Calu3 (cell line): ENCODE data around the gene COL3A1. TPM values are rescaled to one million over a fixed set of nuclear protein-coding genes. Genes with fewer than 3 reads are reported as not detected.

Experiments
- Bru-seq: library from RNA; stranded (reverse); fragments of 400-500 nt; gene quantifications from one replicate; lab custom pipeline; 2021; lab: Mats Ljungman, UMichigan
- BruChase-seq, 2 experiments: library from RNA; stranded (reverse); fragments of 400-500 nt; gene quantifications; one replicate each; lab custom pipeline; 2021; lab: Mats Ljungman, UMichigan
- BruUV-seq: library from RNA; stranded (reverse); fragments of 400-500 nt; replicated peaks from 2 replicates; lab custom pipeline; 2021; lab: Mats Ljungman, UMichigan
- CTCF ChIA-PET: fragments of 300-600 bp; sonication (Branson Sonifier 250); formaldehyde crosslinking; loops from one replicate; lab custom pipeline; 2022; ENCODE audit warnings: antibody characterized with exemption; lab: Charles Lee
- DNase-seq: peaks from one replicate; pipeline ENCODE4 v3.0.0; 2022
- H3K27ac Mint-ChIP-seq: one replicate; pipeline ENCODE4 v1.8.0; 2022; ENCODE audit warnings: mixed read lengths; ENCODE audit not compliant: unreplicated experiment
- H3K27me3 Mint-ChIP-seq: one replicate; pipeline ENCODE4 v1.8.0; 2022; ENCODE audit warnings: mixed read lengths; ENCODE audit not compliant: unreplicated experiment
- H3K36me3 Mint-ChIP-seq: one replicate; pipeline ENCODE4 v1.8.0; 2022; ENCODE audit warnings: mild to moderate bottlenecking, moderate library complexity, mixed read lengths; ENCODE audit not compliant: insufficient read depth, unreplicated experiment
- H3K4me1 Mint-ChIP-seq: one replicate; pipeline ENCODE4 v1.8.0; 2022; ENCODE audit warnings: mild to moderate bottlenecking, low read depth, mixed read lengths; ENCODE audit not compliant: unreplicated experiment
- H3K4me3 Mint-ChIP-seq: one replicate; pipeline ENCODE4 v1.8.0; 2022; ENCODE audit warnings: mild to moderate bottlenecking, low read depth, moderate library complexity, mixed read lengths; ENCODE audit not compliant: unreplicated experiment
- H3K9me3 Mint-ChIP-seq: one replicate; pipeline ENCODE4 v1.8.0; 2022; ENCODE audit warnings: low read depth, mixed read lengths; ENCODE audit not compliant: unreplicated experiment
- intact Hi-C: fragments of 100-400 bp; cut with micrococcal nuclease; formaldehyde crosslinking; loops from one replicate; pipeline ENCODE4 v1.10.0; 2022; ENCODE audit not compliant: unreplicated experiment
- long read RNA-seq: library from polyadenylated mRNA; stranded (forward); transcript quantifications from one replicate; pipeline ENCODE4 v2.0.0, GENCODE V29; 2022
- total RNA-seq: library from RNA; stranded (reverse); gene quantifications from 2 replicates; pipeline ENCODE4 v1.2.3, GENCODE V29; 2022
- TF ChIP-seq, protein P1 (sequence below): fragments of 200-600 bp; IDR thresholded peaks from one replicate; pipeline ENCODE4 v1.8.0; 2022; ENCODE audit warnings: antibody characterized with exemption; ENCODE audit not compliant: unreplicated experiment

The COL3A1 gene
- total RNA-seq: not detected in 2 replicates
- percentile 2 among the genes with signal in this experiment for Bru-seq, nascent RNA
- not detected for BruChase-seq, experiment 1, labeled RNA remaining after a 6-hour chase
- not detected for BruChase-seq, experiment 2, labeled RNA remaining after a 2-hour chase
- long read RNA-seq: 0 reads

DNA sequence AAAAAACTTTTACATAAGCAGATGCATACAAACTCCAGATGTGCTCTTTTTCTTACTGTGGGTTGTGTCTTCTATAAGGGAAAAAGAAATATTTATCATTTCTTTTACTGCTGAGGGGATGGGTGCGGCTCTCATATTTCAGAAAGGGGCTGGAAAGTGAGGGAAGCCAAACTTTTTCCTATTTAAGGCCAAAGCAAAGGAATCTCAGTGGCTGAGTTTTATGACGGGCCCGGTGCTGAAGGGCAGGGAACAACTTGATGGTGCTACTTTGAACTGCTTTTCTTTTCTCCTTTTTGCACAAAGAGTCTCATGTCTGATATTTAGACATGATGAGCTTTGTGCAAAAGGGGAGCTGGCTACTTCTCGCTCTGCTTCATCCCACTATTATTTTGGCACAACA, at the start of gene COL3A1:
TSS of gene COL3A1 (plus strand) at position 210 of the 400 bp plus-strand sequence. CDS start at position 327, 117 bp downstream.
- no TSS peak for BruUV-seq
- CTCF ChIA-PET: no interaction called here
- H3K27ac Mint-ChIP-seq: no peak within 1 kb of the TSS
- no peak for DNase-seq
- no peaks in the 10 kb centered on the region for H3K36me3 Mint-ChIP-seq
- intact Hi-C loops: no loop called here
- H3K9me3 Mint-ChIP-seq: no peaks in the 10 kb centered on the region
- no peaks in the 10 kb centered on the region for H3K4me1 Mint-ChIP-seq
- H3K27me3 Mint-ChIP-seq: no peaks in the 10 kb centered on the region
- TF ChIP-seq, protein P1, sequence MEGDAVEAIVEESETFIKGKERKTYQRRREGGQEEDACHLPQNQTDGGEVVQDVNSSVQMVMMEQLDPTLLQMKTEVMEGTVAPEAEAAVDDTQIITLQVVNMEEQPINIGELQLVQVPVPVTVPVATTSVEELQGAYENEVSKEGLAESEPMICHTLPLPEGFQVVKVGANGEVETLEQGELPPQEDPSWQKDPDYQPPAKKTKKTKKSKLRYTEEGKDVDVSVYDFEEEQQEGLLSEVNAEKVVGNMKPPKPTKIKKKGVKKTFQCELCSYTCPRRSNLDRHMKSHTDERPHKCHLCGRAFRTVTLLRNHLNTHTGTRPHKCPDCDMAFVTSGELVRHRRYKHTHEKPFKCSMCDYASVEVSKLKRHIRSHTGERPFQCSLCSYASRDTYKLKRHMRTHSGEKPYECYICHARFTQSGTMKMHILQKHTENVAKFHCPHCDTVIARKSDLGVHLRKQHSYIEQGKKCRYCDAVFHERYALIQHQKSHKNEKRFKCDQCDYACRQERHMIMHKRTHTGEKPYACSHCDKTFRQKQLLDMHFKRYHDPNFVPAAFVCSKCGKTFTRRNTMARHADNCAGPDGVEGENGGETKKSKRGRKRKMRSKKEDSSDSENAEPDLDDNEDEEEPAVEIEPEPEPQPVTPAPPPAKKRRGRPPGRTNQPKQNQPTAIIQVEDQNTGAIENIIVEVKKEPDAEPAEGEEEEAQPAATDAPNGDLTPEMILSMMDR: no peak
- no peak within 1 kb of the TSS for H3K4me3 Mint-ChIP-seq

DNA sequence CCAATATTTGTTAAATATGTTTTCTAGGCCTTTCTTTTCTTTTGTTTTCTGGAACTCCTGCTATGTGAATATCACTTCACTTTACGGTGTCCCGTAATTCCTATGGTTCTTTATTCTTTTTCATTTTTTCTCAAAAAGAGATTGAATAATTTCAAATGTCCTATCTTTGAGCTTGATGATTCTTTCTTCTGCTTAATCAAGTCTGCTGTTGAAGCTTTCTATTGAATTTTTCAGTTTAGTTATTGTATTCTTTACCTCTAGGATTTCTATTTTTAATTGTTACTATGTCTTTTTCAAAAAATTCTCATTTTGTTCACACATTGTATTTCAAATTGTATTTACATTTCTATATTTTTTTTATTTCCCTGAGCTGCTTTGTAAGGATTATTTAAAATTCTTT, 45.5 kb upstream of the COL3A1 start:
- peaks cover 5% of the 10 kb centered on the region for H3K9me3 Mint-ChIP-seq
- no peak overlapping the region for H3K4me3 Mint-ChIP-seq
- CTCF ChIA-PET: no interaction called here
- peaks cover 11% of the 10 kb centered on the region for H3K4me1 Mint-ChIP-seq
- TF ChIP-seq, protein P1: no peak
- no peaks in the 10 kb centered on the region for H3K27me3 Mint-ChIP-seq
- DNase-seq: no peak
- BruUV-seq: no TSS peak
- H3K27ac Mint-ChIP-seq: no peak overlapping the region
- H3K36me3 Mint-ChIP-seq: no peaks in the 10 kb centered on the region
- intact Hi-C loops: no loop called here

DNA sequence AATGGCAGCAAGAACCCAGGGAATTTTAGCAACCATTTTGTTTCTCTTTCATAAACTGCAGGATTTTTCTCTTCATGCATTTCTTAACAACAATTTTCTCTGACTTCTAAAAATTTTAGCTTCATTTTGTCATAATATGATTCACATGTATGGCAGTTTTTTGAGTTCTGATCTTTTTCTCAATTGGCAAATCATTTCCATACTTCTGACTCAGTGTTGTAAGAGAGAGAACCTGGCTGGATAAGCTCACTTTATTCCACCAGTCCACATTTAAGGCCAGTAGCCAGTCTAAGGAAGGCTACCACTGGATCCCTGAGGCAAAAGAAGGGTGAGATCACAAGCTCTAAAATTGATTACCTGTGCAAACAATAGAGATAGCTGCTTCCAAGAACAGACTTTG, 42.8 kb upstream of the COL3A1 start:
- Mint-ChIP-seq H3K9me3 (no peaks in the 10 kb centered on the region), H3K27ac (no peak overlapping the region), H3K36me3 (no peaks in the 10 kb centered on the region), H3K4me3 (no peak overlapping the region), H3K4me1 (peaks cover 10% of the 10 kb centered on the region), H3K27me3 (no peaks in the 10 kb centered on the region)
- BruUV-seq: no TSS peak
- DNase-seq: no peak
- intact Hi-C loops: no loop called here
- CTCF ChIA-PET: interaction anchor here (0.7 kb wide), 1 partner anchor 652 kb away, joined by 5 read pairs; no protein-coding TSS in a partner anchor
- TF ChIP-seq, protein P1: no peak

DNA sequence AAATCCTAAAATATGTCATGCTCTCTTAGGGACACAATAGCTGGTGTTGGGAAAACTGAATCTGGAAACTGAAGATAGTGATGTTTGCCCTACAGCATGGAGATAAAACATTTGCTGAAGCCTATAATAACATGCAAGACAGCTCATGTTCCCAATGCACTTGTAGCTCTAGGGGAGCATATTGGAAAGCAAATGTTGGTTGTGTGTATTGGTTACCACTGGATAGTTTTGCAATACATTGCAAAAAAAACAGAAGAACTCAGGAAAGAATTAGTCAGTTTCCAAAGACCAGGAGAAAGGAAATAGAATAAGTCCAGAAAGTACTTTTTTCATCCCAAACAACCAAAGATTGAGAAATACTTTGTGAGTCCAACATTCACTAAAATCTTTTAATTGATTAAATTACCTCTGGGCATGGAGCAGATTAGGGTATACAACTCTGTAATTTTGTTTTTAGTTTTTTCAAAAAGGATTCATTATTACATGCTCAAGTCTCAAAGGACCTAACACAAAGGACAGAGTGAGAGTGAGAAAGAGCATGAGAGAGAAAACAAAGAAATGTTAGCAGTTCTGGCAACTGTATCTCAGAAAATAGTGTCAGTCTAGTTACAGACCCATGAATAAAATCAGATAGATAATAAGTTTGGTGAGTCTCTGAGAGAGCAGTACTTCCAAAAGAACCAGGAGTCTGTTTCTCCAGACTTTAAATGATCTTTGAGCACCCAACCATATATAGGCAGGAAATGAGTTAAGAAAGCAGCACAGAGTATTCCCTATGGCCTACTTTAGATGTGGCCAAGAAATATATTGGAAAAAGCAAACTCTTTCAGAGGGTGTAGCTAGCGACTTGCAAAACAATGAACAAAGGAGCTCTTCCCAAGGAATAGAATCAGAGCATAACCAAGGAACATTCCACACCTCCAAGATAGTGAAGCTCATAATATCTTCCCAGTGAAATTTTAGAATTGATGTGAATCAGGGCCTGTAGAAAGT, 36.6 kb upstream of the COL3A1 start:
- Mint-ChIP-seq H3K4me1 (no peaks in the 10 kb centered on the region), H3K36me3 (no peaks in the 10 kb centered on the region), H3K27ac (no peak overlapping the region), H3K27me3 (no peaks in the 10 kb centered on the region), H3K4me3 (no peak overlapping the region), H3K9me3 (no peaks in the 10 kb centered on the region)
- TF ChIP-seq, protein P1: no peak
- intact Hi-C loops: no loop called here
- CTCF ChIA-PET: no interaction called here
- BruUV-seq: no TSS peak
- DNase-seq: no peak
